ENCODE data around the gene RASGRP4.
"Not testable (repeated sequence)": the region's sequence is repeated elsewhere in the genome, so short reads cannot be mapped to it uniquely, and the experiment has no call there.

The RASGRP4 gene

DNA sequence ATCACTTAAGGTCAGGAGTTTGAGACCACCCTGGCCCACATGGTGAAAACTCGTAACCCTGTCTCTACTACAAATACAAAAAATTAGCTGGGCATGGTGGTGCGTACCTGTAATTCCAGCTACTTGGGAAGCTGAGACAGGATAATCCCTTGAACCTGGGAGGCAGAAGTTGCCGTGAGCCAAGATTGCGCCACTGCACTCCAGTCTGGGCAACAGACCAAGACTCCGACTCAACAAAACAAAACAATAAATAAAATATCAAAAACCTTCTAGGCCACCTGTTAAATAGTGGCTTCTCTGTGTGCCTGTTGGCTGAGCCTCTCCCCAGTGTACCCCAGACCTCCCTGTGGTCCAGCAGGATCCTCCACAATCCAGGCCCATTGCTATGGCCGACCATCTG is 54.9 kb downstream of the RASGRP4 start:
- DNase-seq (ENCODE audit: low read depth in 2 of 2): no peak

DNA sequence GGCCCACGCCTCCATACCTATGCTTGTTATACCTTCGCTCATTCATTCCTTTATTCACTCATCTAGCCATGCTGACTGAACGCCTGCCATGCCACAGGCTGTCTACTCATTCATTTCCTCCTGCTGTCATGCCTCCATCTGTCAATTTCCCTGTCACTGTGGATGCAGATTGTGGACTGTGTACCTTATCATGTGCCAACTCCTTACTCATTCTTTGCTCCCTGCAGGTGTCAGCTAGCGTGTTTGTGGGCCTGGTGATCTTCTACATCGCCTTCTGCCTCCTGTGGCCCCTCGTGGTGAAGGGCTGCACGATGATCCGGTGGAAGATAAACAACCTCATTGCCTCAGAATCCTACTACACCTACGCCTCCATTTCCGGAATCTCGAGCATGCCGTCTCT is 55.7 kb downstream of the RASGRP4 start:
- no peak for DNase-seq (ENCODE audit: low read depth in 2 of 2)

- no peak for DNase-seq (ENCODE audit: low read depth in 2 of 2)
Measured at GRCh38 chr19:38369584-38369983, 56.4 kb downstream of the RASGRP4 start.

DNA sequence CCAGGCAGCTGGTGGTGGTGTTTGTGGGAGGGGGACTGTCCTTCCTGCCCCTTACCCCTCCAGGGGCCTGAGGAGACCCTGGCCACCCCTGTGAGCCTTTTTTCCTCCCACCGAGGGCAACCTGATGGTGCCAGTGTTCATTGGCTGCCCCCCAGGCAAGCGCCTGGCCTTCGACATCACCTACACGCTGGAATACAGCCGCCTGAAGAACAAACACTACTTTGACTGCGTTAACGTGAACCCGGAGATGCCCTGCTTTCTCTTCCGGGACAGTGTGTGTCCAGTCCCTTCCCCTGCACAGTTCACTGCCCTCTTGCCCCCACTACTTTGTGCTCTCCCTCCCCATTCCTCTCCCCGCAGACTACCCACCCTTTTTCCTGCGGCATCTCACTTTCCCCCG is 59.0 kb downstream of the RASGRP4 start:
- no peak for DNase-seq (ENCODE audit: low read depth in 2 of 2)

GRCh38 chr19:38362946-38363688 is 62.9 kb downstream of the RASGRP4 start:
- not testable (repeated sequence) for DNase-seq (ENCODE audit: low read depth in 2 of 2)

DNA sequence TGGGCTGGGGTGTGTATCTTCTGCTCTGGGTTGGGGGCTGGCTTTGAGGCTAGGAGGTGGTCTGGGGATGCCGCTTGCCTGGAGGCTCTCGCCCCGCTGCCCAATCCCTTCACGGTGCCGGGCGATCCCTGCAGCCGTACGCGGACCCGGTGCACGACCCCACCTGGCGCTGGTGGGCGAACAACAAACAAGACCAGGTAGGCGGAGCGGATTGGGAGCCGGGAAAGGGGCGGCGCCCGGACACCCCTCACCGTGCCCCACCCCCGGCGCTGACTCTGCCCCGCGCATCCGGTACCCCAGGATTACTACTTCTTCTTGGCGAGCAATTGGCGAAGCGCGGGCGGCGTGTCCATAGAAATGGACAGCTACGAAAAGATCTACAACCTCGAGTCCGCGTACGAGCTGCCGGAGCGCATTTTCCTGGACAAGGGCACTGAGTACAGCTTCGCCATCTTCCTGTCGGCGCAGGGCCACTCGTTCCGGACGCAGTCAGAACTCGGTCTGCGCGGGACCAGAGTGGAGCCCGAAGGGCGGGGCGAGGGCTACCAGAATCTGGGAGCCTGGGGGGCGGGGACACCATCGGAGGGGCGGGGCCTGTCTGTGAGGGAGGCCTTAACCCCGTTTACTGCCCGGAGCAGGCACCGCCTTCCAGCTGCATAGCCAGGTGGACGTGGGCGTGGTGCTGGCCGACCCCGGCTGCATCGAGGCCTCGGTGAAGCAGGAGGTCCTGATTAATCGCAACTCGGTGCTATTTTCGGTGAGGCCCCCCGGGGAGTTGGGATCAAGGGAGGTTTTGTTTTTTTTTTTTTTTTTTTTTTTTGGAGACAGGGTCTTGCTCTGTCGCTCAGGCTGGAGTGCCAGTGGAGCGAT is 63.7 kb downstream of the RASGRP4 start:
- DNase-seq (ENCODE audit: low read depth in 2 of 2): peak; percentile 36 to 46

GRCh38 chr19:38361633-38362075 is 64.4 kb downstream of the RASGRP4 start:
- peak; percentile 29 to 30 for DNase-seq (ENCODE audit: low read depth in 2 of 2)

- no peak for DNase-seq (ENCODE audit: low read depth in 2 of 2)
Measured at GRCh38 chr19:38360839-38361631, 65.0 kb downstream of the RASGRP4 start.

- no peak for DNase-seq (ENCODE audit: low read depth in 2 of 2)
Measured at GRCh38 chr19:38360351-38360750, 65.7 kb downstream of the RASGRP4 start.

- no peak for DNase-seq (ENCODE audit: low read depth in 2 of 2)
Measured at GRCh38 chr19:38359242-38360021, 66.6 kb downstream of the RASGRP4 start.
